ENCODE results near the gene NEDD4L.

The NEDD4L gene

GRCh38 chr18:58087928-58088690 lies 44.1 kb downstream of the NEDD4L start:
- Mint-ChIP-seq H3K27me3 (no peaks in the 10 kb centered on the region), H3K27ac (no peak overlapping the region), H3K4me1 (ENCODE audit: low read depth) (peaks cover 11% of the 10 kb centered on the region)

DNA sequence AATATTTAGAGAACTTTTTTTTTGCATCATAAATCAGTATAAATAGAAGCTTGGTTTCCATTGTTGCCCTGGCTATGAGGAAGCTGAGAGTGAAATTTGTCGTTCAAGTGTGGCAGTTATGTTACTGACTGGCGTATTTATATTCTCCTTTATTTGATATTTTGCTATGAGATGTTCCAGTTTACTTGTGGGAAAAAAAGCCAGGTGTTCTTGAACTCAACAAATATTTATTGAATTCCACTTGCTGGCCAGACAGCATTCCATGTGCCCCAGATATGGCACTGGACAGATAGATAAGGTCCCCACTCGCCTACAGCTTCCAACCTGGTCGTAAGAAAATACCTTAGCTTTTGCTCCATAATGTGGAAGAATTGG lies 44.7 kb downstream of the NEDD4L start:
- Mint-ChIP-seq H3K9me3 (no peaks in the 10 kb centered on the region), H3K4me3 (no peak overlapping the region), H3K27ac (no peak overlapping the region), H3K36me3 (ENCODE audit: low read depth) (no peaks in the 10 kb centered on the region), H3K27me3 (no peaks in the 10 kb centered on the region), H3K4me1 (ENCODE audit: low read depth) (peaks cover 11% of the 10 kb centered on the region)

More at GRCh38 chr18:58087928-58088690, 44.1 kb downstream of the NEDD4L start:
- Mint-ChIP-seq H3K9me3 (no peaks in the 10 kb centered on the region), H3K4me3 (no peak overlapping the region), H3K36me3 (ENCODE audit: low read depth) (no peaks in the 10 kb centered on the region)

DNA sequence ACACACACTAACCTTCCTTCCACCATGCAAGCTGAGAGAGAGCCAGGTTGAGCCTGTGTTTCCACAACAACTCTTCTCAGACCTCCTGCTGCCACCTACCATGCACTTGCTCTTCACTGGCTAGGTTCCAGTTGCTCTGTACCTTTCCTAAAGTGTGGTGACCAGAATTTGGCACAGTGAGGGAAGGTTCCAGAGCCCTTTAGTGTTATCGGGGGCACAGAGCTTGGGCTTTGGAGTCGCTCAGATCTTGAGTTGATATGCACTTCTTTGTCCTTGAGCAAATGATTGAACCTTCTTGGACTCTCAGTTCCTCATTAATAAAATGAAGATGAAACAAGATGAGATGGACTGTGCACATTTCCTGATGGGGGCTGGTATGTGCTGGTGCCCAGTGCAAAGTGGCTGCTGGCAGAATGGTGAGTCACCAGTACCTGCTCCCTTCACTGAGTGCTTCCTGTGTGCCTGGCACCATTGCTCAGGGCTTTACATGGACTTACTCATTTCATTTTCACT lies 47.1 kb downstream of the NEDD4L start:
- Mint-ChIP-seq H3K27ac (no peak overlapping the region), H3K4me1 (ENCODE audit: low read depth) (peaks cover 11% of the 10 kb centered on the region), H3K36me3 (ENCODE audit: low read depth) (no peaks in the 10 kb centered on the region), H3K9me3 (no peaks in the 10 kb centered on the region), H3K27me3 (no peaks in the 10 kb centered on the region), H3K4me3 (no peak overlapping the region)

GRCh38 chr18:58093311-58093803 lies 49.3 kb downstream of the NEDD4L start:
- no peaks in the 10 kb centered on the region for H3K9me3 Mint-ChIP-seq
- no peaks in the 10 kb centered on the region for H3K27me3 Mint-ChIP-seq
- no peak overlapping the region for H3K4me3 Mint-ChIP-seq
- no peaks in the 10 kb centered on the region for H3K36me3 Mint-ChIP-seq (ENCODE audit: low read depth)
- no peak overlapping the region for H3K27ac Mint-ChIP-seq
- peaks cover 5% of the 10 kb centered on the region for H3K4me1 Mint-ChIP-seq (ENCODE audit: low read depth)

- Mint-ChIP-seq H3K4me1 (ENCODE audit: low read depth) (peaks cover 5% of the 10 kb centered on the region), H3K36me3 (ENCODE audit: low read depth) (no peaks in the 10 kb centered on the region), H3K4me3 (no peak overlapping the region), H3K9me3 (no peaks in the 10 kb centered on the region), H3K27me3 (no peaks in the 10 kb centered on the region), H3K27ac (no peak overlapping the region)
These were observed 51.2 kb downstream of the NEDD4L start for GRCh38 chr18:58095222-58095621.

GRCh38 chr18:58095655-58096054 lies 51.6 kb downstream of the NEDD4L start:
- Mint-ChIP-seq H3K36me3 (ENCODE audit: low read depth) (no peaks in the 10 kb centered on the region), H3K4me3 (no peak overlapping the region), H3K4me1 (ENCODE audit: low read depth) (peaks cover 5% of the 10 kb centered on the region), H3K9me3 (no peaks in the 10 kb centered on the region), H3K27ac (no peak overlapping the region), H3K27me3 (no peaks in the 10 kb centered on the region)

DNA sequence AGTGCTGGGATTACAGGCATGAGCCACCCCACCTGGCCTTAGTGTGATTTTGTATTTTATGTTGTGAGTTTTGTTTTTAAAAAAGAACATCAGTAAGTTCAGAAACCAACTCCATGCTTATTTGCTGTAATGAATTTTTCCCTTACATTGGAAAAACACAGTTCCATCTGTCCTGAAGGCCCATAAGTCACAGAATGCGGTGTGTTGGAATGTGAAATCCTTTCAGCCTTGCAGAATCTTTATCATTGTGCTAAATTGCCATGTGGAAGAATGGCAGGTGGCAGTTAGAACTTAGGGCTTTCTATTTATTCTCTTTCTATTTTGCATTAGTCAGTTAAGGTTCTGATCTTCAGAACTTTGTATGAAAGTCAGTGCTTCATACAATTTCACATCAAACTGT lies 52.6 kb downstream of the NEDD4L start:
- Mint-ChIP-seq H3K4me3 (no peak overlapping the region), H3K9me3 (no peaks in the 10 kb centered on the region), H3K4me1 (ENCODE audit: low read depth) (no peaks in the 10 kb centered on the region), H3K27me3 (no peaks in the 10 kb centered on the region), H3K36me3 (ENCODE audit: low read depth) (no peaks in the 10 kb centered on the region), H3K27ac (no peak overlapping the region)

DNA sequence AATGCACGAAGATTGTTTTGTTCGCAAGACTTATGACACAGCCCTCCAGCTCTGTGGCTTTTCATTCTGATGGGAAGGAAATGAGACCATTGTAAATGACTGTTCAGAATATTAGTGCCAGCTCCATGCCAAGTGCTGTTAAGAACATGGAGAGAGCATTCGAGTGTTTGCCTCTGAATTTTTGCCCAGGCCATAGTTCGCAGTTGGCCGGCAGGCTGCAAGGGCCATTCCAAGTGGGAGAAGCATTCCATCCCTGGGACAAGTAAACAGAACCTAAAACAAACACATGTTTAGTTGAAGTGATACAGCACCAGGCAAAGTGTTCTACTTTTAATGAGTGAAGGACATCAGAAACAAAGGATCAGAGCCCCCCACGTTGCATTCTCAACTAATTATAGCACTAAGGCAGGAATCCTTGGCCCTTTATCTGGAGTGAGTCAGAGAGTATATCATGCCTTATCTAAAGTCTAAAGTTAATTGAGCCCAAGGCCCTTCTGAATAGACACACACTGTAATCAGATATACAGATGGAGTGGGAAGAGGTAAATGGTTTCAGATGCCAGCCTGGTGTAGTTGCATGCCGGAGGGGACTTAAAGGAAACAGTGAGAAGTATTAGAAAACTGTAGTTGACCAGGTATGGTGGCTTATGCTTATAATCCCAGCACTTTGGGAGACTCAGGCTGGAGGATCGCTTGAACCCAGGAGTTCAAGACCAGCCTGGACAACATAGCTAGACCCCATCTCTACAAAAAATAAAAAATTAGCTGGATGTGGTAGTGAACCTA lies 53.3 kb downstream of the NEDD4L start:
- no peaks in the 10 kb centered on the region for H3K9me3 Mint-ChIP-seq
- no peak overlapping the region for H3K27ac Mint-ChIP-seq
- no peaks in the 10 kb centered on the region for H3K27me3 Mint-ChIP-seq
- no peaks in the 10 kb centered on the region for H3K36me3 Mint-ChIP-seq (ENCODE audit: low read depth)
- no peak overlapping the region for H3K4me3 Mint-ChIP-seq
- H3K4me1 Mint-ChIP-seq (ENCODE audit: low read depth), result no peaks in the 10 kb centered on the region

DNA sequence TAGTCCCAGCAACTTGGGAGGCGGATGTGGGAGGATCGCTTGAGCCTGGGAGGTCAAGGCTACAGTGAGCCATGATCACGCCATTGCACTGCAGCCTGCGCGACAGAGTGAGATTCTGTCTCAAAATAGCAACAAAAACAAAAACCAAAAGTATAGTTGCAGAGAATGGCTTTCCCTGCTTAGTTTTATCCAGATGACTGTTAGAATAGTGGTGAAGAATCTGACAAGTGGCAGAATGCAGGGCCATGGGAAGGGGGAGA lies 53.8 kb downstream of the NEDD4L start:
- Mint-ChIP-seq H3K27me3 (no peaks in the 10 kb centered on the region), H3K4me1 (ENCODE audit: low read depth) (no peaks in the 10 kb centered on the region), H3K4me3 (no peak overlapping the region), H3K9me3 (no peaks in the 10 kb centered on the region), H3K36me3 (ENCODE audit: low read depth) (no peaks in the 10 kb centered on the region), H3K27ac (no peak overlapping the region)

GRCh38 chr18:58098706-58099105 lies 54.7 kb downstream of the NEDD4L start:
- Mint-ChIP-seq H3K9me3 (no peaks in the 10 kb centered on the region), H3K27ac (no peak overlapping the region)

GRCh38 chr18:58100154-58100553 lies 56.1 kb downstream of the NEDD4L start:
- peaks cover 12% of the 10 kb centered on the region for H3K27me3 Mint-ChIP-seq
- H3K4me3 Mint-ChIP-seq, result no peak overlapping the region
- no peak overlapping the region for H3K27ac Mint-ChIP-seq
- H3K36me3 Mint-ChIP-seq (ENCODE audit: low read depth), result no peaks in the 10 kb centered on the region
- H3K4me1 Mint-ChIP-seq (ENCODE audit: low read depth), result no peaks in the 10 kb centered on the region
- no peaks in the 10 kb centered on the region for H3K9me3 Mint-ChIP-seq

More at GRCh38 chr18:58098706-58099105, 54.7 kb downstream of the NEDD4L start:
- no peak overlapping the region for H3K4me3 Mint-ChIP-seq
- peaks cover under 1% of the 10 kb centered on the region for H3K27me3 Mint-ChIP-seq
- H3K36me3 Mint-ChIP-seq (ENCODE audit: low read depth), result no peaks in the 10 kb centered on the region
- H3K4me1 Mint-ChIP-seq (ENCODE audit: low read depth), result no peaks in the 10 kb centered on the region

DNA sequence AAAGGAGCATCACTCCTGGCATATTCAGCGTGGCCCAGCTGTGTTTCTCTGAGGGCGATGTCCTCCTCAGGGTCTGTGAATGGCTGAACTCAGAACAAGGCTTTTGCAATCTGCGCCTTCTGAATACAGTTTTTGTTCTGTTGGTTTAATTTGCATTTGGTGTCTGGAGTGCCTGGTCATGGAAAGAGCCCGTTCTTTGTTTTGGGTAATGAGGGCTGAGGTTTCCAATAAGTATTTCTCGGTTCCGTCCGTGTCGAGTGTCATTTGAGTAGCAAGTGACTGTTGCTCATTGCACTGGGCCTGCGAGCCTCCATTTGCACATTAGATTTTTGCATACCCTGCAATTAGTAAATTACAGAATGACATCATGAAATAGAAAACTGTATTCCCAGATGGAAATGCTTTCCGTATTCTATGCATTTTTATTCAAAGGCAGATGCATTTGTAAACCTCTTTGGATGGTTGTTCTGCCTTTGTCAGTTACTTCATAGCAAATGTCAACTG lies 57.3 kb downstream of the NEDD4L start:
- no peaks in the 10 kb centered on the region for H3K9me3 Mint-ChIP-seq
- H3K27ac Mint-ChIP-seq, result no peak overlapping the region
- no peak overlapping the region for H3K4me3 Mint-ChIP-seq
- H3K4me1 Mint-ChIP-seq (ENCODE audit: low read depth), result no peaks in the 10 kb centered on the region
- no peaks in the 10 kb centered on the region for H3K36me3 Mint-ChIP-seq (ENCODE audit: low read depth)
- H3K27me3 Mint-ChIP-seq, result peaks cover 12% of the 10 kb centered on the region

DNA sequence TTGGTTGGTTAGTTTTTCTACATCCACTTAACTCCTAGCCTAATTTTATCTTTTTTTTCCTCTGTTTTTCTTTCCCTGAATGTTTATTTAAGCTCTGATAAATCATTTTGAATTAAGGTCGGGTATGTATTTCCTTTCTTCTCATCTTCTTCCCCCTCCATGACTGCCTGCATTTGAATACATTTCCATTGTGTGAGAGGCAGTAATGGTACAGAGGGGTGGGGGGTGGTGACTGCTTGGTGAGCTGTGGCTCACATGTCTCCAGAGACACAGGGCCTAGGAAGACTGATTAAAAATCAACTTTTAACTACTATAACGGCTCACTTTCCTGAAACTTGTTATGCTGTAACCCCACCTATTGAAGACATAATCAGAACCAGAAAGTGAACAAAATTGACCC lies 58.0 kb downstream of the NEDD4L start:
- H3K4me1 Mint-ChIP-seq (ENCODE audit: low read depth), result no peaks in the 10 kb centered on the region
- H3K27me3 Mint-ChIP-seq, result peaks cover 12% of the 10 kb centered on the region
- no peaks in the 10 kb centered on the region for H3K36me3 Mint-ChIP-seq (ENCODE audit: low read depth)
- H3K27ac Mint-ChIP-seq, result no peak overlapping the region
- no peaks in the 10 kb centered on the region for H3K9me3 Mint-ChIP-seq
- no peak overlapping the region for H3K4me3 Mint-ChIP-seq

GRCh38 chr18:58102875-58103274 lies 58.8 kb downstream of the NEDD4L start:
- Mint-ChIP-seq H3K36me3 (ENCODE audit: low read depth) (no peaks in the 10 kb centered on the region), H3K4me3 (no peak overlapping the region), H3K9me3 (no peaks in the 10 kb centered on the region), H3K27me3 (peaks cover 12% of the 10 kb centered on the region), H3K4me1 (ENCODE audit: low read depth) (no peaks in the 10 kb centered on the region), H3K27ac (no peak overlapping the region)

DNA sequence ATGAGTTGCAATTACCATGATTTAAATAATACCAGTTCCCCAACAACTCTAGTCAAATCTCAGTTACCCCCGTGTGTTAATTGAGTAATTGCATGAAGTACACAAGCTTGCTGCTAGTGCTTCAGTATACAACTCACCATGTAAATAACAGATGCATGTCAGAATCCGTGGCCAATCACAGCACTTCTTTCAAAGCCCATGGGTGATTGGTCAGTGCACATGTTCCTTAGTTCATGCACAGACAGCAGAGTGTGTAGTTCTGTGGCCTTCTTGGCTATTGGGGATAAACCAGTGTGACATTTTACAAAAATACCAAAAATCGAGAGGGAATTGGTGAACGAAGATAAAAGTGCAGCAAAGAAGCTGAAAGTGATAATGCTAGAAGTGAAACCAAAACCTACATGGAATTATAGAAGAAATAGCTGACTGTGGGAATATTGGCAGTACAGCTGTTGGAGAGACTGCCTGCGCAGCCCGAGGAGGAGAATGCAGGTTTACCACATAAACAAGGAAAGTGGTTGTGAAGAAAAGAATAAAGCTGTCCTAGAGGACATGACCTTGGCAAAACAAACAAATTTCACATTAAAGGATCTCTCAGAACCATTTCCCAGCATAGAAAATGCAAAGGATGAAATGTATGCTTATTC lies 59.4 kb downstream of the NEDD4L start:
- H3K36me3 Mint-ChIP-seq (ENCODE audit: low read depth), result no peaks in the 10 kb centered on the region
- H3K9me3 Mint-ChIP-seq, result no peaks in the 10 kb centered on the region
- no peaks in the 10 kb centered on the region for H3K4me1 Mint-ChIP-seq (ENCODE audit: low read depth)
- H3K4me3 Mint-ChIP-seq, result no peak overlapping the region
- H3K27me3 Mint-ChIP-seq, result peaks cover 12% of the 10 kb centered on the region
- H3K27ac Mint-ChIP-seq, result no peak overlapping the region

Measured in stimulated activated naive CD8-positive, alpha-beta T cell treated with anti-CD3 and anti-CD28 coated beads, Interleukin-15, Interleukin-2, amounts not matched to agents 100 ng/mL and 50 ng/mL, for 24 hours (primary cell).